ENCODE measurements around the gene PAXIP1. TPM values are rescaled to one million over a fixed set of nuclear protein-coding genes. Genes with fewer than 3 reads are reported as not detected.
A peak's percentile ranks its signal among the peaks of the same experiment; 100 is the strongest.

PAXIP1 gene
- total RNA-seq, 2 experiments from 2014 or later = 6.4 to 6.7 TPM

DNA sequence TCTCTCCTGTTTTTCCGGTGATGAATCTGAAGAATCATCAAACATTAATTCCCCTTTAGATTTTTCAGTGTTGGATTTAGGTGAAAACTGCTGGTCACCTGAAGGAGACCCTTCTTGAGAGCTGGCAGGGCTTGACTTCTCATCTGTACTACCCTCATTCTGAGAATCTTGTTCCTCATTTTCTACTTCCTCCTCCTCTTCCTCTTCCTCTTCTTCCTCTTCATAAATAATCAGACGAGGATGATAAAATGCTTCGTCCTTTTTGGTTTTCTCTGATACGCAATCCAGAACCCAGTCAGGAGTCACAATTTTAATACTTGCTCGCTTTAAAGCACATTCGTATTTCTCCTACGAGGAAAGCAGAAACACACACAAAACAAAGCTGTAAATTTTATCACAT lies 26.9 kb downstream of the PAXIP1 start:
- Histone ChIP-seq H3K27me3 (ENCODE audit: control insufficient read depth in 1 of 2, insufficient read depth in 2 of 2, low read length in 2 of 2) (no peaks in the 10 kb centered on the region), H3K4me3 (ENCODE audit: low read length) (no peak overlapping the region), H3K27ac (ENCODE audit: low read depth in 1 of 2, low read length in 2 of 2) (no peak overlapping the region), H3K9me3 (ENCODE audit: control insufficient read depth in 1 of 2, insufficient read depth in 1 of 2, low read length in 2 of 2) (no peaks in the 10 kb centered on the region), H3K4me1 (ENCODE audit: insufficient read depth, low read length) (no peaks in the 10 kb centered on the region), H3K36me3 (ENCODE audit: insufficient read depth, low read length) (peaks cover 26% of the 10 kb centered on the region)
- no peaks in the 10 kb centered on the region for H3K9me3 Mint-ChIP-seq
- intact Hi-C loops (cut with DNase I, micrococcal nuclease) = no loop called here
- H3K4me1 Mint-ChIP-seq (ENCODE audit: low read depth) = no peaks in the 10 kb centered on the region
- no peak overlapping the region for H3K4me3 Mint-ChIP-seq
- H3K36me3 Mint-ChIP-seq (ENCODE audit: low read depth) = peaks cover 64% of the 10 kb centered on the region
- POLR2A ChIA-PET = no interaction called here
- H3K27me3 Mint-ChIP-seq = no peaks in the 10 kb centered on the region
- CTCF ChIA-PET = no interaction called here
- DNase-seq = no peak
- no peak overlapping the region for H3K27ac Mint-ChIP-seq
- no peak for ATAC-seq (ENCODE audit: poor library complexity)
- TF ChIP-seq, protein P1, sequence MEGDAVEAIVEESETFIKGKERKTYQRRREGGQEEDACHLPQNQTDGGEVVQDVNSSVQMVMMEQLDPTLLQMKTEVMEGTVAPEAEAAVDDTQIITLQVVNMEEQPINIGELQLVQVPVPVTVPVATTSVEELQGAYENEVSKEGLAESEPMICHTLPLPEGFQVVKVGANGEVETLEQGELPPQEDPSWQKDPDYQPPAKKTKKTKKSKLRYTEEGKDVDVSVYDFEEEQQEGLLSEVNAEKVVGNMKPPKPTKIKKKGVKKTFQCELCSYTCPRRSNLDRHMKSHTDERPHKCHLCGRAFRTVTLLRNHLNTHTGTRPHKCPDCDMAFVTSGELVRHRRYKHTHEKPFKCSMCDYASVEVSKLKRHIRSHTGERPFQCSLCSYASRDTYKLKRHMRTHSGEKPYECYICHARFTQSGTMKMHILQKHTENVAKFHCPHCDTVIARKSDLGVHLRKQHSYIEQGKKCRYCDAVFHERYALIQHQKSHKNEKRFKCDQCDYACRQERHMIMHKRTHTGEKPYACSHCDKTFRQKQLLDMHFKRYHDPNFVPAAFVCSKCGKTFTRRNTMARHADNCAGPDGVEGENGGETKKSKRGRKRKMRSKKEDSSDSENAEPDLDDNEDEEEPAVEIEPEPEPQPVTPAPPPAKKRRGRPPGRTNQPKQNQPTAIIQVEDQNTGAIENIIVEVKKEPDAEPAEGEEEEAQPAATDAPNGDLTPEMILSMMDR (IDR thresholded peaks at IDR 0.05) = no peak

DNA sequence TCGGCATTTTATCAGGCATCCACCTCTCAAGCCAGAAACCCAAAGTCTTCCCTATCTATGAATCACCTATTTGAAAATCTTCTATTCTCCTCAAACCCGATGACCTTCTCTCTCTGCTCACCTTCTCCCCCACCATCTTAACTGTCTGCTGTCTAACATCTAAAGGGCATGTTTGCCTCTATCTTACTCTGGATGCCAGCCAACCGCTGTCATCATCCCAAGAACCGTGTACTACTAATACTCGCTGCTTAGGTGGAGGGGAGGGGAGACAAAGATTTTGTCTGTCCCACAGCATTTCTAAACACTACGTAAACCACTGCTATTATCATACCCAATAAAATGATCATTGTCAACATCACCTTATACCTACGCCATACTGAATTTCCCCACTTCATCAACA lies 29.5 kb downstream of the PAXIP1 start:
- no peaks in the 10 kb centered on the region for H3K27me3 Mint-ChIP-seq
- Histone ChIP-seq H3K4me1 (ENCODE audit: insufficient read depth, low read length) (no peaks in the 10 kb centered on the region), H3K27ac (ENCODE audit: low read depth in 1 of 2, low read length in 2 of 2) (no peak overlapping the region), H3K4me3 (ENCODE audit: low read length) (no peak overlapping the region), H3K36me3 (ENCODE audit: insufficient read depth, low read length) (peaks cover 29% of the 10 kb centered on the region), H3K27me3 (ENCODE audit: control insufficient read depth in 1 of 2, insufficient read depth in 2 of 2, low read length in 2 of 2) (no peaks in the 10 kb centered on the region), H3K9me3 (ENCODE audit: control insufficient read depth in 1 of 2, insufficient read depth in 1 of 2, low read length in 2 of 2) (no peaks in the 10 kb centered on the region)
- intact Hi-C loops (cut with DNase I, micrococcal nuclease) = no loop called here
- no peak overlapping the region for H3K4me3 Mint-ChIP-seq
- H3K9me3 Mint-ChIP-seq = no peaks in the 10 kb centered on the region
- TF ChIP-seq, protein P1 (IDR thresholded peaks at IDR 0.05) = no peak
- H3K4me1 Mint-ChIP-seq (ENCODE audit: low read depth) = no peaks in the 10 kb centered on the region
- ChIA-PET CTCF (interaction anchor here (0.8 kb wide), 1 partner anchor 46 kb away, joined by 3 read pairs; no protein-coding TSS in a partner anchor), POLR2A (no interaction called here)
- no peak for DNase-seq
- no peak overlapping the region for H3K27ac Mint-ChIP-seq
- no peak for ATAC-seq (ENCODE audit: poor library complexity)
- H3K36me3 Mint-ChIP-seq (ENCODE audit: low read depth) = peaks cover 74% of the 10 kb centered on the region

DNA sequence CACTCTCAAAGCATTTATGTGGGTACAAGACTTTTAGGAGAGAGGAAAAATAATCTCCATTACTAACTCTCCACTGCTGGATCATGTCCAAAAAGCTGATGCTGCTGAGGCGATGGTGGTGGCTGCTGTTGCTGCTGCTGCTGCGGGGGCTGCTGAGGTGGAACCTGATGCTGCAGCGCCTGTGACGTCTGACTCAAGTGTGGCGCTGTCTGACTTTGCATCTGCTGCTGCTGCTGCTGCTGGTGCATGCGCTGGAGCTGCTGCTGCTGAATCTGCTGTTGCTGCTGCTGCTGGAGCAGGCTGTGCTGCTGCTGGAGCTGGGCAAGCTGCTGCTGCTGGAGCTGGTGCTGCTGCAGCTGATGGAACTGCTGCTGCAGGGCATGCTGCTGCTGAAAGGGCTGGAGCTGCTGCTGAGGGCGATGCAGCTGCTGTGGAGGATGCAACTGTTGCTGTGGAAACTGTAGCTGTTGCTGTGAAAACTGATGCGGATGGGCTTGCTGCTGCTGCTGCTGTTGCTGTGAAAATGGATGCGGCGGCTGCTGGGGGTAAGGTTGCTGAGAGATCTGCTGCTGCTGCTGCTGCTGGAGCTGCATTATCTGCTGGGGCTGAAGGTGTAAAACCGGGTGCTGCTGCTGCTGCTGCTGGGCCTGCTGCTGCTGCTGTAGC lies 34.5 kb downstream of the PAXIP1 start:
- H3K9me3 ChIP-seq (ENCODE audit: control insufficient read depth in 1 of 2, insufficient read depth in 1 of 2, low read length in 2 of 2) = no peaks in the 10 kb centered on the region
- TF ChIP-seq, protein P1 (IDR thresholded peaks at IDR 0.05) = no peak
- intact Hi-C loops (cut with DNase I, micrococcal nuclease) = no loop called here
- no peaks in the 10 kb centered on the region for H3K27me3 Mint-ChIP-seq
- DNase-seq (peak in 1 of 14 experiments; percentile 9), ATAC-seq (ENCODE audit: poor library complexity) (no peak)
- ChIA-PET POLR2A (no interaction called here), CTCF (no interaction called here)
- no peak overlapping the region for H3K27ac Mint-ChIP-seq
- H3K27me3 ChIP-seq (ENCODE audit: control insufficient read depth in 1 of 2, insufficient read depth in 2 of 2, low read length in 2 of 2) = no peaks in the 10 kb centered on the region
- H3K4me1 Mint-ChIP-seq (ENCODE audit: low read depth) = no peaks in the 10 kb centered on the region
- peaks cover 25% of the 10 kb centered on the region for H3K36me3 ChIP-seq (ENCODE audit: insufficient read depth, low read length)
- H3K4me3 Mint-ChIP-seq = no peak overlapping the region
- peaks cover 81% of the 10 kb centered on the region for H3K36me3 Mint-ChIP-seq (ENCODE audit: low read depth)
- no peaks in the 10 kb centered on the region for H3K4me1 ChIP-seq (ENCODE audit: insufficient read depth, low read length)
- H3K9me3 Mint-ChIP-seq = no peaks in the 10 kb centered on the region
- no peak overlapping the region for H3K4me3 ChIP-seq (ENCODE audit: low read length)
- H3K27ac ChIP-seq (ENCODE audit: low read depth in 1 of 2, low read length in 2 of 2) = no peak overlapping the region
